IPS DF 6.9 (cell line): ENCODE measurements around the gene GPX1.
"Not testable (repeated sequence)": the region's sequence is repeated elsewhere in the genome, so short reads cannot be mapped to it uniquely, and the experiment has no call there.

Experiments used
- DNase-seq: peaks from one replicate; pipeline ENCODE4 v3.0.0-alpha.2; 2013; ENCODE audit warnings: low read depth, low spot score
- H3K27ac ChIP-seq: one replicate; pipeline ENCODE4 v1.5.1; 2013; ENCODE audit warnings: low read length, control low read depth
- H3K27me3 ChIP-seq: 2 replicates; pipeline ENCODE4 v1.6.1; 2013; ENCODE audit warnings: mild to moderate bottlenecking, low read length; ENCODE audit not compliant: control insufficient read depth, insufficient read depth
- H3K36me3 ChIP-seq: 2 replicates; pipeline ENCODE4 v1.6.1; 2013; ENCODE audit warnings: low read length; ENCODE audit not compliant: control insufficient read depth, insufficient read depth
- H3K4me1 ChIP-seq: 2 replicates; pipeline ENCODE4 v1.6.1; 2013; ENCODE audit warnings: low read length; ENCODE audit not compliant: control insufficient read depth, insufficient read depth
- H3K4me3 ChIP-seq: 2 replicates; pipeline ENCODE4 v1.5.1; 2013; ENCODE audit warnings: mild to moderate bottlenecking, low read length
- H3K9me3 ChIP-seq: 2 replicates; pipeline ENCODE4 v1.6.1; 2013; ENCODE audit warnings: low read length, inconsistent platforms; ENCODE audit not compliant: control insufficient read depth, insufficient read depth
- WGBS: extraction: QIAGEN DNeasy Blood & Tissue Kit; methylation state at CpG from one replicate; pipeline ENCODE4 v1.1.7; 2013; ENCODE audit warnings: mixed read lengths, missing lambda C conversion rate; ENCODE audit not compliant: insufficient read length, insufficient coverage; 5-methylcytosine and 5-hydroxymethylcytosine counted together

The GPX1 gene

GRCh38 chr3:49341996-49342395 is 16.2 kb downstream of the GPX1 start:
- no CpG with 5 or more reads among the region's 6 CpGs for whole genome bisulfite sequencing
- H3K4me1 ChIP-seq = no peaks in the 10 kb centered on the region

GRCh38 chr3:49339941-49340800 is 18.0 kb downstream of the GPX1 start, which contains the start of gene USP4:
Gene USP4 (minus strand): TSS chr3:49340053. CDS start chr3:49340024, 29 bp downstream.
- Histone ChIP-seq H3K36me3 (no peaks in the 10 kb centered on the region; the same call in 1 of the 2 replicates), H3K4me1 (no peaks in the 10 kb centered on the region), H3K27me3 (no peaks in the 10 kb centered on the region), H3K9me3 (no peaks in the 10 kb centered on the region), H3K4me3 (peak within 1 kb of the TSS; percentile 69; the same call in 1 of the 2 replicates), H3K27ac (no peak within 1 kb of the TSS)
- WGBS = no CpG with 5 or more reads among the region's 70 CpGs
- peak; percentile 52 for DNase-seq

More at GRCh38 chr3:49341996-49342395, 16.2 kb downstream of the GPX1 start:
- Histone ChIP-seq H3K27me3 (no peaks in the 10 kb centered on the region), H3K27ac (no peak overlapping the region), H3K4me3 (no peak overlapping the region), H3K9me3 (no peaks in the 10 kb centered on the region), H3K36me3 (no peaks in the 10 kb centered on the region)
- DNase-seq = no peak

- WGBS = no CpG with 5 or more reads among the region's 17 CpGs
- Histone ChIP-seq H3K27ac (no peak overlapping the region), H3K9me3 (no peaks in the 10 kb centered on the region), H3K4me1 (no peaks in the 10 kb centered on the region), H3K27me3 (no peaks in the 10 kb centered on the region), H3K4me3 (peak overlapping the region; percentile 69; the same call in 1 of the 2 replicates), H3K36me3 (no peaks in the 10 kb centered on the region; the same call in 1 of the 2 replicates)
- no peak for DNase-seq
Observed at GRCh38 chr3:49339581-49339940, 18.6 kb downstream of the GPX1 start.

GRCh38 chr3:49333916-49334633 is 24.1 kb downstream of the GPX1 start:
- Histone ChIP-seq H3K36me3 (peaks cover 6% of the 10 kb centered on the region; the same call in 1 of the 2 replicates), H3K4me3 (no peak overlapping the region), H3K4me1 (no peaks in the 10 kb centered on the region), H3K27me3 (no peaks in the 10 kb centered on the region), H3K27ac (no peak overlapping the region), H3K9me3 (no peaks in the 10 kb centered on the region)
- DNase-seq = no peak
- WGBS = no CpG with 5 or more reads among the region's 5 CpGs

GRCh38 chr3:49333091-49333490 is 25.1 kb downstream of the GPX1 start:
- Histone ChIP-seq H3K9me3 (no peaks in the 10 kb centered on the region), H3K4me1 (no peaks in the 10 kb centered on the region), H3K36me3 (peaks cover 6% of the 10 kb centered on the region; the same call in 1 of the 2 replicates), H3K4me3 (no peak overlapping the region), H3K27me3 (no peaks in the 10 kb centered on the region), H3K27ac (no peak overlapping the region)
- DNase-seq = no peak
- no CpG with 5 or more reads among the region's 3 CpGs for WGBS

GRCh38 chr3:49329186-49329585 is 29.0 kb downstream of the GPX1 start:
- Histone ChIP-seq H3K4me3 (no peak overlapping the region), H3K27me3 (no peaks in the 10 kb centered on the region), H3K4me1 (no peaks in the 10 kb centered on the region), H3K9me3 (no peaks in the 10 kb centered on the region), H3K36me3 (peaks cover 16% of the 10 kb centered on the region; the same call in 1 of the 2 replicates), H3K27ac (no peak overlapping the region)
- no CpG with 5 or more reads among the region's 4 CpGs for WGBS
- no peak for DNase-seq

- WGBS = no CpG with 5 or more reads among the region's 2 CpGs
- H3K27me3 ChIP-seq, H3K4me1 ChIP-seq, DNase-seq, H3K9me3 ChIP-seq, H3K4me3 ChIP-seq, H3K27ac ChIP-seq: not testable (repeated sequence)
- peaks cover 16% of the 10 kb centered on the region; the same call in 1 of the 2 replicates for H3K36me3 ChIP-seq
Observed at GRCh38 chr3:49328350-49328749, 29.8 kb downstream of the GPX1 start.

GRCh38 chr3:49327485-49327884 is 30.7 kb downstream of the GPX1 start:
- WGBS = no CpG with 5 or more reads among the region's 7 CpGs
- Histone ChIP-seq H3K27me3 (no peaks in the 10 kb centered on the region), H3K27ac (no peak overlapping the region), H3K9me3 (no peaks in the 10 kb centered on the region), H3K36me3 (peaks cover 14% of the 10 kb centered on the region; the same call in 1 of the 2 replicates), H3K4me1 (no peaks in the 10 kb centered on the region), H3K4me3 (no peak overlapping the region)
- no peak for DNase-seq

GRCh38 chr3:49324768-49325167 is 33.4 kb downstream of the GPX1 start:
- no peaks in the 10 kb centered on the region for H3K9me3 ChIP-seq
- H3K4me1 ChIP-seq = no peaks in the 10 kb centered on the region
- DNase-seq = no peak
- H3K27ac ChIP-seq = no peak overlapping the region
- no peak overlapping the region for H3K4me3 ChIP-seq
- no peaks in the 10 kb centered on the region for H3K27me3 ChIP-seq
- H3K36me3 ChIP-seq = peaks cover 14% of the 10 kb centered on the region; the same call in 1 of the 2 replicates
- no CpG with 5 or more reads among the region's 7 CpGs for WGBS

- Histone ChIP-seq H3K4me3 (no peak overlapping the region), H3K27me3 (no peaks in the 10 kb centered on the region), H3K27ac (no peak overlapping the region), H3K36me3 (peaks cover 7% of the 10 kb centered on the region), H3K9me3 (no peaks in the 10 kb centered on the region), H3K4me1 (no peaks in the 10 kb centered on the region)
- WGBS = no CpG with 5 or more reads among the region's 16 CpGs
- DNase-seq = no peak
Observed at GRCh38 chr3:49316696-49317457, 41.3 kb downstream of the GPX1 start.
